ENCODE measurements around the gene WDR77.

WDR77 gene

DNA sequence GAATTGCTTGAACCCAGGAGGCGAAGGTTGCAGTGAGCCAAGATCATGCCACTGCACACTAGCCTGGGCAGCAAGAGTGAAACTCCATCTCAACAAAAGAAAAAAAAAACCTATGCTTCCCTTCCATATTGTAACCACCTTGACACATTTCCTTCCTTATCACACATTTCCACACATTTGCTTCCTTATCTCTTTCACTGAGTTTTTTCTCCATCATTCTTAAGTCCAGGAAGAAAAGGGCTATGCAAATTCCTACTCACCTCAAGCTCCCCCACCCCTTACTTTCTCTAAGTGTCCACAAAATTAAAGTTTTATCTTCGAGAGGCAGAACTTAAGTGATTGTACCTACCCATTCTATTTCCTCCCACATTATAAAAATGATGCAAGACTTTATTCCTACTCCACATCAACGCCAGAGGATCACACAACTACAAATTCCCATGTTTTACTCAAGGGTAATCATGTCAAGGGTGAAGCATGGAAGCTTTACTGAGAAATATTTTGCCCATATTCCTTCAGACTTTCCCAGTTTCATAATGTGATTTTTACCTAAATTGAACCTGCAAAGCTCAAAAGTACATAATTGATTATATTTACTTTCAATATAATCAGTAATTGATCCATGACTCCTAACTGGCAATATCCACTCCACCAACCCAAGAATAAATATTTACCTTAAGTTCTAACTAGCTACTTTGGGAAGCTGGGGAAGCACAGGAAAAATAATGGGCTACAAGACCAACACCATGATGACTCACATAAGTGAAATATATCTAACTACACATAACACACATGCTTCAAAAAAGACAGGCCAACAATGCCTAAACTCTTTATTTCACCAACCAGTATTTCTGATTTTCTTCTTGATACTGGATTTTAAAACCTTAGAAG is 9.3 kb downstream of the WDR77 start:
- no peak overlapping the region for H3K27ac ChIP-seq (ENCODE audit: low read depth, low read length, severe bottlenecking)
- 90 to 93% methylated on average over 2 of the region's 3 CpGs for WGBS, 2 experiments (ENCODE audit: insufficient coverage in 2 of 2)
- H3K9me3 ChIP-seq (ENCODE audit: control insufficient read depth, low read length): no peaks in the 10 kb centered on the region
- no peak overlapping the region for H3K4me3 ChIP-seq (ENCODE audit: extremely low read depth, insufficient read depth, low read length, poor library complexity, severe bottlenecking)
- H3K36me3 ChIP-seq (ENCODE audit: control insufficient read depth, insufficient read depth, low read length): peaks cover 78% of the 10 kb centered on the region
- peaks cover 17% of the 10 kb centered on the region for H3K4me1 ChIP-seq (ENCODE audit: control insufficient read depth, insufficient read depth, low read length, poor library complexity, severe bottlenecking)

- Histone ChIP-seq H3K36me3 (ENCODE audit: control insufficient read depth, insufficient read depth, low read length) (peaks cover 49% of the 10 kb centered on the region), H3K27ac (ENCODE audit: low read depth, low read length, severe bottlenecking) (no peak overlapping the region), H3K4me1 (ENCODE audit: control insufficient read depth, insufficient read depth, low read length, poor library complexity, severe bottlenecking) (no peaks in the 10 kb centered on the region), H3K4me3 (ENCODE audit: extremely low read depth, insufficient read depth, low read length, poor library complexity, severe bottlenecking) (no peak overlapping the region), H3K9me3 (ENCODE audit: control insufficient read depth, low read length) (no peaks in the 10 kb centered on the region)
- 71 to 79% methylated on average over 2 to 3 of the region's 3 CpGs for WGBS, 2 experiments (ENCODE audit: insufficient coverage in 2 of 2)
Observed at GRCh38 chr1:111436726-111437125, 12.3 kb downstream of the WDR77 start.

GRCh38 chr1:111424281-111424680 is 24.8 kb downstream of the WDR77 start:
- H3K9me3 ChIP-seq (ENCODE audit: control insufficient read depth, low read length): no peaks in the 10 kb centered on the region
- no CpG with 5 or more reads among the region's 3 CpGs for WGBS, 2 experiments (ENCODE audit: insufficient coverage in 2 of 2)
- no peaks in the 10 kb centered on the region for H3K4me1 ChIP-seq (ENCODE audit: control insufficient read depth, insufficient read depth, low read length, poor library complexity, severe bottlenecking)
- H3K27ac ChIP-seq (ENCODE audit: low read depth, low read length, severe bottlenecking): no peak overlapping the region
- H3K36me3 ChIP-seq (ENCODE audit: control insufficient read depth, insufficient read depth, low read length): no peaks in the 10 kb centered on the region
- H3K4me3 ChIP-seq (ENCODE audit: extremely low read depth, insufficient read depth, low read length, poor library complexity, severe bottlenecking): no peak overlapping the region

GRCh38 chr1:111422546-111423391 is 26.3 kb downstream of the WDR77 start:
- H3K9me3 ChIP-seq (ENCODE audit: control insufficient read depth, low read length): no peaks in the 10 kb centered on the region
- no peak overlapping the region for H3K27ac ChIP-seq (ENCODE audit: low read depth, low read length, severe bottlenecking)
- peaks cover 8% of the 10 kb centered on the region for H3K4me1 ChIP-seq (ENCODE audit: control insufficient read depth, insufficient read depth, low read length, poor library complexity, severe bottlenecking)
- H3K4me3 ChIP-seq (ENCODE audit: extremely low read depth, insufficient read depth, low read length, poor library complexity, severe bottlenecking): no peak overlapping the region
- no peaks in the 10 kb centered on the region for H3K36me3 ChIP-seq (ENCODE audit: control insufficient read depth, insufficient read depth, low read length)
- 84 to 94% methylated on average over 11 of the region's 13 CpGs for WGBS, 2 experiments (ENCODE audit: insufficient coverage in 2 of 2)

- 64 to 71% methylated on average over 3 to 4 of the region's 5 CpGs for WGBS, 2 experiments (ENCODE audit: insufficient coverage in 2 of 2)
- Histone ChIP-seq H3K4me3 (ENCODE audit: extremely low read depth, insufficient read depth, low read length, poor library complexity, severe bottlenecking) (no peak overlapping the region), H3K36me3 (ENCODE audit: control insufficient read depth, insufficient read depth, low read length) (no peaks in the 10 kb centered on the region), H3K27ac (ENCODE audit: low read depth, low read length, severe bottlenecking) (no peak overlapping the region), H3K4me1 (ENCODE audit: control insufficient read depth, insufficient read depth, low read length, poor library complexity, severe bottlenecking) (peaks cover 12% of the 10 kb centered on the region), H3K9me3 (ENCODE audit: control insufficient read depth, low read length) (no peaks in the 10 kb centered on the region)
Observed at GRCh38 chr1:111420377-111420776, 28.7 kb downstream of the WDR77 start.

DNA sequence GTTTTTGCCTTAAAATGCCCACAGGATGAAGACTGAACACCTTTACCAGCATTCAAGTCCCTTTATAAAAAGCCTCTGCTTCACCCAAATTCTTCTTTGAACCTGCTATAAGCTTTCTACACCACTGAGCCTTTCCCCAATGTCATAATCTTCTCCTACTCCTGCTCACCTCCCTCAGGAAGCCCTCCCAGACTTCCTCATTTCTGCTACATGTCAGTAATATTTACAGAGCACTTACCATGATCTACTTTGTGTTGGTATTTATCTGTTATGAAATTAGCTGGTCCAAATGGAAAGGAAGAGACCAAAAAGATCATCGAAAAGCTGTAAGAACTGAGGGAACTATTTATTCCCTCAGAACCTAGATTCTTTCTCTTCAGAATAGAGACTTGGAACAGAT is 30.0 kb downstream of the WDR77 start:
- Histone ChIP-seq H3K27ac (ENCODE audit: low read depth, low read length, severe bottlenecking) (no peak overlapping the region), H3K4me3 (ENCODE audit: extremely low read depth, insufficient read depth, low read length, poor library complexity, severe bottlenecking) (no peak overlapping the region), H3K4me1 (ENCODE audit: control insufficient read depth, insufficient read depth, low read length, poor library complexity, severe bottlenecking) (peaks cover 12% of the 10 kb centered on the region), H3K9me3 (ENCODE audit: control insufficient read depth, low read length) (no peaks in the 10 kb centered on the region), H3K36me3 (ENCODE audit: control insufficient read depth, insufficient read depth, low read length) (no peaks in the 10 kb centered on the region)
- WGBS, 2 experiments (ENCODE audit: insufficient coverage in 2 of 2): no CpG with 5 or more reads among the region's 1 CpG

GRCh38 chr1:111417755-111418154 is 31.3 kb downstream of the WDR77 start:
- Histone ChIP-seq H3K4me1 (ENCODE audit: control insufficient read depth, insufficient read depth, low read length, poor library complexity, severe bottlenecking) (peaks cover 12% of the 10 kb centered on the region), H3K36me3 (ENCODE audit: control insufficient read depth, insufficient read depth, low read length) (no peaks in the 10 kb centered on the region), H3K9me3 (ENCODE audit: control insufficient read depth, low read length) (no peaks in the 10 kb centered on the region), H3K27ac (ENCODE audit: low read depth, low read length, severe bottlenecking) (peak overlapping the region; percentile 60), H3K4me3 (ENCODE audit: extremely low read depth, insufficient read depth, low read length, poor library complexity, severe bottlenecking) (no peak overlapping the region)
- WGBS, 2 experiments (ENCODE audit: insufficient coverage in 2 of 2): 100% methylated on average over 1 of the region's 1 CpG; no CpG with 5 or more reads in 1 of the 2 experiments

DNA sequence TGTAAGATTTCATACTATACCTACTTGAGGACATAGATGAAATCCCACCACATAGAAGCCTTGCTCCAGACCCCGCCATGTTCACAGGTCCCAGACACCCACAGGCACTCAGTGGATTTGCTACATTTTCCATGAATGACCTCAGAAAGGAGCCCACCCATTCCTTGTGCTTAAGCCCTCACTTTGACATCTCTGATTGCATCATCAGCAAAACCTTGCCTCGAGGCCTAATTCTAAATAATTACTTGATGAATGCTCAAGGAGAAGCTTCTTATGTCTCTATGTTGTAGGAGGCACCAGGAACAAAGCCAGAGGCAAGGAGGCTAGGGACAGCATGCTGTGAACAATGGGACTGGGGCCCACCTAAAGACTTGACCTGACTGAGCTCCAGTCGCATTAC is 33.6 kb downstream of the WDR77 start:
- peaks cover 12% of the 10 kb centered on the region for H3K4me1 ChIP-seq (ENCODE audit: control insufficient read depth, insufficient read depth, low read length, poor library complexity, severe bottlenecking)
- H3K27ac ChIP-seq (ENCODE audit: low read depth, low read length, severe bottlenecking): no peak overlapping the region
- 94 to 100% methylated on average over 1 to 2 of the region's 3 CpGs for WGBS, 2 experiments (ENCODE audit: insufficient coverage in 2 of 2)
- no peaks in the 10 kb centered on the region for H3K9me3 ChIP-seq (ENCODE audit: control insufficient read depth, low read length)
- H3K36me3 ChIP-seq (ENCODE audit: control insufficient read depth, insufficient read depth, low read length): no peaks in the 10 kb centered on the region
- H3K4me3 ChIP-seq (ENCODE audit: extremely low read depth, insufficient read depth, low read length, poor library complexity, severe bottlenecking): no peak overlapping the region

DNA sequence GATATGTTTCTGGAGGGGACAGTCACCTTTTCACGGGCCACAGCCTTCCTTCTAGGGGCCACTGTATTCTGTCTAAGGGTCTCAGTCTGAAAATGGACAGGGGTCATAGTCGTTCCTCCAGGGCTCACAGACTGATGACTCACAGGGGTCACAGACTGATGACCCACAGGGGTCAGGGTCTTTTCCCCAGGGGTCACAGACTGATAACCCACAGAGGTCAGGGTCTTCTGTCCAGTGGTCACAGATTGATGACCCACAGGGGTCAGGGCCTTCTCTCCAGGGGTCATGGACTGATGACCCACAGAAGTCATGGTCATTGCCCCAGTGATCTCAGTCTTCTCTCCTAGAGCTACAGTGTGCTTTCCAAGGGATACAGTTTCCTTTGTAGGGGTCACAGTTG is 34.3 kb downstream of the WDR77 start:
- H3K9me3 ChIP-seq (ENCODE audit: control insufficient read depth, low read length): no peaks in the 10 kb centered on the region
- H3K4me3 ChIP-seq (ENCODE audit: extremely low read depth, insufficient read depth, low read length, poor library complexity, severe bottlenecking): no peak overlapping the region
- H3K27ac ChIP-seq (ENCODE audit: low read depth, low read length, severe bottlenecking): no peak overlapping the region
- WGBS, 2 experiments (ENCODE audit: insufficient coverage in 2 of 2): 83 to 90% methylated on average over 2 of the region's 2 CpGs
- peaks cover 12% of the 10 kb centered on the region for H3K4me1 ChIP-seq (ENCODE audit: control insufficient read depth, insufficient read depth, low read length, poor library complexity, severe bottlenecking)
- no peaks in the 10 kb centered on the region for H3K36me3 ChIP-seq (ENCODE audit: control insufficient read depth, insufficient read depth, low read length)

DNA sequence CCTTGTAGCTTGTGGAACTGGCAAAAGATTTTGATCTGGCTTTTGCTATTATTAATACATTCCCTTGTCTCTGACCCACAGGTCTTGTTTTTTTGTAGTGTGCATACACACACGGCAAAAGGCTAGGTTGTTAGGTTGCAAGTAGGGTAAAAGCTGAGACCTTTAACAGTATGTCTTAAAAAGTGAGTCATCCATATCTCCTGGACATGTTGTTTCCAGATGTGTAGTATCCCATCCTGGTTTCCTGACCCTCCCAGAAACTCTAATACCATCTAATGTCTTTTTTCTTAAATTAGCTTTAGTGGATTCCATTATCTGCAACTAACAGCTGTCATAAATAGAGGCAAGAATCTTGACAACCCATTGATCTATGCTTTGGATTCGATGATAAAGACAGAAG is 36.2 kb downstream of the WDR77 start:
- no peaks in the 10 kb centered on the region for H3K9me3 ChIP-seq (ENCODE audit: control insufficient read depth, low read length)
- H3K4me3 ChIP-seq (ENCODE audit: extremely low read depth, insufficient read depth, low read length, poor library complexity, severe bottlenecking): no peak overlapping the region
- H3K4me1 ChIP-seq (ENCODE audit: control insufficient read depth, insufficient read depth, low read length, poor library complexity, severe bottlenecking): peaks cover 5% of the 10 kb centered on the region
- WGBS, 2 experiments (ENCODE audit: insufficient coverage in 2 of 2): no CpG with 5 or more reads among the region's 2 CpGs
- H3K27ac ChIP-seq (ENCODE audit: low read depth, low read length, severe bottlenecking): no peak overlapping the region
- no peaks in the 10 kb centered on the region for H3K36me3 ChIP-seq (ENCODE audit: control insufficient read depth, insufficient read depth, low read length)
